Subcutaneous adipose tissue (tissue), 4 donors: ENCODE data around the gene NLRP8. TPM values are rescaled to one million over a fixed set of nuclear protein-coding genes. Genes with fewer than 3 reads are reported as not detected.

ENCODE experiments used
- CTCF ChIP-seq: fragments of 450-650 bp; IDR thresholded peaks from one replicate; pipeline ENCODE4 v1.5.1; 2016; ENCODE audit warnings: low read depth, mild to moderate bottlenecking, control low read depth, antibody characterized with exemption, moderate library complexity
- total RNA-seq, 4 donors: library from RNA; depleted of rRNA; stranded (reverse); fragments of >200 nt; gene quantifications; one replicate each; pipeline ENCODE4 v1.1.0, GENCODE V29; 2016

Gene NLRP8
- total RNA-seq, 4 donors from 2014 or later: not detected

- no peak for TF ChIP-seq CTCF
Measured at GRCh38 chr19:55939206-55939605, 8.4 kb upstream of the NLRP8 start.

DNA sequence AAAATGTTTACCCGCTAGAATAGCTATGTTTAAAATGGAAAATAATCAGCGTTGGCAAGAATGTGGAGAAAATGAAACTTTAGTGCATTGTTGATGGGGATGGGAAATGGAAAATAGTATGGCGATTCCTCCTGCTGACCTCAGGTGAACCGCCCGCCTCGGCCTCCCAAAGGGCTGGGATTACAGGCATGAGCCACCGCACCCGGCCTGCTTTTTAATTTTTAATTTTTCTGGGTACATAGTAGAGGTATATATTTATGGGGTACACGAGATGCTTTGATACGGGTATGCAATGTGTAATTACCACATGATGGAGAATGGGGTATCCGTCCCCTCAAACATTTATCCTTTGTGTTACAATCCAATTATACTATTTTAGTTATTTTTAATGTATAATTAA is 7.3 kb upstream of the NLRP8 start:
- no peak for TF ChIP-seq CTCF

GRCh38 chr19:55956431-55956830 is 8.8 kb downstream of the NLRP8 start:
- no peak for TF ChIP-seq CTCF

GRCh38 chr19:55958356-55958755 is 10.7 kb downstream of the NLRP8 start:
- TF ChIP-seq CTCF: no peak

DNA sequence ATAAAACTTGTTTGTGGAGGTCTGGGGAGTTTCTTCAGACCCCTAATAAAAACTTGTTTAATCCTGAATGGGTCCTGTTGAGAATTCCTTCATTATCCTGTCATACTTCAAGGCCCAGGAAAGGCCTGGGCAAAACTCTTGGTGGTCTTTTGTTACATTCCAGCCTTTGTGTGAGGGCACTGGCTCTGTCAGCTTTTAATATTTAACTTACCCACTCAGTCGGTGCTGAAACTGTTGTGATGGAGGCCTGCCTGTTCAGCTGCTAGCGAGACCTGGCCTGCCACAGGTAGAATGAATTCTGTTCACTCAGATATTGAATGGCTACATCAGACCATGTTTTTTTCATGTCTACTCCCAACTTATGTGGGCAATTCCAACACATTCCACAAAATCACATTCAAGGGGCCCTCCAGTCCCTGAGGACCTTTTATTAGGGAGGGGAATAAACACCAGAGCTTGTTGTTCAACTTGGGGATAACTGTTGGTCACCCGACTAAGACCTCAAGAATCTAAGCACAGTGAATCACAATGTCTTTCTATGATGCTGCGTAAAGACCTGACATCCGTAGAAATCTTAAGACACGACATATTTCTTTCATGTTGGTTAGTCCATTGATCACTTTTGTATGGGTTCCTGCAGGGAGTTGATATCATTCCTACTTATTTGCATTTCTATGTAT is 12.5 kb downstream of the NLRP8 start:
- TF ChIP-seq CTCF: no peak

DNA sequence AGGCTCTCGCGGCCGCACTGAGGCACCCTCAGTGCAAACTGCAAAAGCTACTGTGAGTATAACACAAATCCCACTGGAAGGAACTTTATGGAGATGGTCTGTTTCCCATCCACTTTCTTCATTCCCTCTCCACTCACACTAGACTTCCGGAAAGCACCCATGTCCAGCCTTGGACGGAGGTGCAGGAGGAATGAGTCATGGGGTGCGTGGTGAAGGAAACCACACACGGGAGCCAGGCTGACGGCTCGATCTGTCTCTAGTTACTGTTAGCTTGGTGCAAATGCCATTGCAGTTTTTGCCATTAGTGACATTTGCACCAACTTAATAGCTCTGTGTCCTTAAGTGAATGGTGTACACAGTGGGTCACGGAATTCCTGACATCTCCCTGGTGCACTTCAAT is 14.6 kb downstream of the NLRP8 start:
- no peak for TF ChIP-seq CTCF

- no peak for TF ChIP-seq CTCF
Measured at GRCh38 chr19:55973982-55974381, 26.4 kb downstream of the NLRP8 start.
